GM18502 (cell line): Measurements from ENCODE around the gene SNX32.
"Not testable (repeated sequence)": the region's sequence is repeated elsewhere in the genome, so short reads cannot be mapped to it uniquely, and the experiment has no call there.

Experiments
- ATAC-seq: cut with Tn5 transposase; IDR thresholded peaks from one replicate; pipeline ENCODE4 v1.9.1; 2021; ENCODE audit warnings: mild to moderate bottlenecking; ENCODE audit not compliant: unreplicated experiment, poor library complexity

Gene SNX32

DNA sequence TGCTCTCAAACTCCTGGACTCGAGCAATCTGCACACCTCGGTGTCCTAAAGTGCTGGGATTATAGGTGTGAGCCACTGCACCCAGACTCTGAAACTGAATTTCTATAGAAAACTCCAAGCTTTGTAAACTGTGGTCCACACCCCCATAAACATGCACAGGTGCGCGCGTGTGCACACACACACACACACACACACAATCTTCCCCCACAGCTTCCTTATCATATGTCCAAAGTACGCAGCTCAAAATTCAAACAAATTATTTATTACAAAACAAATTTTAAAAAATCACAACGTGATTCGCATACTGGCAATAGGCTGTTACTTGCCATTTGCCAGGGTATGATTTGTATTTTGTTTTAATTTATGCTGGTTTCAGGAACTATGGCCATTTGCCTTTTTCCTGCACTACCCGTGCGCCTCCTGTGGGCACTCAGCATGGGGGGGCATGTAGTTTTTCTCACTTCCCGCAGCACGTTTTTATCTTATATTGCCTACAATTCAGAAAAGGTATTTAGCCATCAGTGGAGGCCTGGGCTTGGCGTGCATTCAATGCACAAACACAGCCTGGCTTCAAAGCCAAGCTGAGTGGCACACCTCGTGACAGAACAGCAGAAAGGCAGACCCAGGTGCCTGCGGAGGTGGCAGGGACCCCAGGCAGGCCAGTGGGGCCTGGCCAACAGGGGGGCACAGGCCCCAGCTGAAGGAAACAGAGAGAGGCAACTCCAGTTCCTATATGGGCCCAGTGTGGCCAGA, 10.8 kb upstream of the SNX32 start:
- ATAC-seq: no peak

DNA sequence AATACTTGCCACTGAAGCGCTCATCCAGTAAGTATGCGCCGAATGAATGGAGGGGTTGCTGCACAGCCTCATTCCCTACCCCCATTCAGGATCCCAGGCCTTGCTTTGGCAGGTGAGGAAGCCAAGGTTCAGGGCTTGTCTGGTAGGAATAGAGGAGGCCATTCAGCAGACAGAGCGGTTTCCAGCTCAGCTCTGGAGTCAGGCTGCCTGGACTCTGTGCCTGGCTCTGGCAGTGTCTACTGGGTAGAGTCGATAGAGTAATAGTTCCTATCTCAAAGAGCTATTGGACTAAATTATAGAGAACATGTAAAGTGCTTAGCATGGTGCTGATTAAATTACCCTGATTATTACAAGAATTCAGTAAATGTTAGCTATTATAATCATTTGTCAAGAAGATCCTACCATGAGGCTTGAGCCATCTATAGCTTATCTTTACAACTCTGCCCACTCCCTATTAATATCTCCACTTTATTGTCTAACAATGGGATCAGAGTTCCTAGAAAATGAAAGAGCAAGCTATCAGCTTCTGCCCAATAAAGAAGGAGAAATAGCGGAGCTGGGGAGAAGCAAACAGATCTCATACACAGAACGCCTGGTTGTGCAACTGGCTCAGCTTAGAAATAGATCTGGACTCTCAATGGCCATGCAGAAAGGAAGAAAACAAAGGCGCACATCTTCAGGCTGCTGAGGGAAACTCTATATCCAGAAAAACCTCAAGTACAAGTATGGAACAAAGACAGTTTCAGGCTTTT, 6.6 kb upstream of the SNX32 start:
- ATAC-seq: no peak

DNA sequence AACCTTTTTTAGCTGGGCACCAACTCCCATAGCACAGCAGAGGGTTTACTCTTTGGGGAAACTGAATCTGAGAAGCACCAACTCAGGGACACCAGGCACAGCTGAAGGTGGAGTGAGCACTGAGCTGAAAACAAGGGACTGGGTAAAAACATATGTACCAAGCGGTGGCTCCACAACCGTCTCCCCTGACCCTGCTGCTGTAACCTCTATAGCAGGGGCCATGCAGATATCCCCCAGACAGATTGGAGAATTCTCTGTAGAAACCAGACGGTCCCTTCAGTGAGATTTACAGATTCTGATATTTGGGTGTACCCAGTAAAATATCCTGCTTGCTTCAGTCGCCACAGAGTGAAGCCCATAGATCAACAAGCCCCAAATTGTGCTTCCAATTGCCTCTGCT, 4.3 kb upstream of the SNX32 start:
- no peak for ATAC-seq

DNA sequence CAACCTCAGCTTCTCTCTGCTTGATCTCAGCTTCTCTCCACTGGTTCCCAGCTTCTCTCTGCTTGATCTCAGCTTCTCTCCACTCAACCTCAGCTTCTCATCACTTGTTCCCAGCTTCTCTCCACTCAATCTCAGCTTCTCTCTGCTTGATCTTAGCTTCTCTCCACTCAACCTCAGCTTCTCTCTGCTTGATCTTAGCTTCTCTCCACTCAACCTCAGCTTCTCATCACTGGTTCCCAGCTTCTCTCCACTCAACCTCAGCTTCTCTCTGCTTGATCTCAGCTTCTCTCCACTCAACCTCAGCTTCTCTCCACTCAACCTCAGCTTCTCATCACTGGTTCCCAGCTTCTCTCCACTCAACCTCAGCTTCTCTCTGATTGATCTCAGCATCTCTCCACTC, 1.5 kb upstream of the SNX32 start:
- not testable (repeated sequence) for ATAC-seq

DNA sequence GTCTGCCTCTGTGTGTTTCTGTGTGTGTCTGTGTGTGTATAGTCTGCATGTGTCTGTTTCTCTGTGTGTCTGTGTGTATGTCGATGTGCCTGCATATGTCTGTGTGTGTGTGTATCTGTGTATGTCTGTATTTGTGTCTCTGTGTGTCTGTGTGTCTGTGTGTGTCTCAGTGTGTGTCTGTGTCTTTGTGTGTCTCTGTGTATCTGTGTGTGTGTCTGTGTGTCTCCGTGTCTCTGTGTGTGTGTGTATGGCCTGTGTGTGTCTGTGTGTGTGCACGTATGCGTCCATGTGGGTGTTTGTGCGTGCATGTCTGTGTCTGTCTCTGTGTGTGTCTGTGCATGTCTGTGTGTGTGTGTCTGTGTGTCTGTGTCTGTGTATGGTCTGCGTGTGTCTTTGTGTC, 439 bp downstream of the SNX32 start:
- ATAC-seq: no peak

DNA sequence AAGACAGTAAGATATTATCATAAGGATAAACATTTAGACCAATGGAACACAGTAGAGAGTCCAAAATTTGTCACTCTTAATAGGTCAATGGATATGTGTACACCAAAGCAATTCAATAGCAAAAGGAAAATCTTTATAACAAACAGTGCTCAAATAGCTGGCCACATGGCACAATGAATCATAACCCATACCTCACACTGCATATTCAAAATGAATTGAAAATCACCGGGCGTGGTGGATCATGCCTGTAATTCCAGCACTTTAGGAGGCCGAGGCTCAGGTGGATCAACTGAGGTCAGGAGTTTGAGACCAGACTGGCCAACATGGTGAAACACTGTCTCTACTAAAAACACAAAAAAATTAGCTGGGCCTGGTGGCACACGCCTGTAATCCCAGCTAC, 8.4 kb downstream of the SNX32 start:
- ATAC-seq: no peak

DNA sequence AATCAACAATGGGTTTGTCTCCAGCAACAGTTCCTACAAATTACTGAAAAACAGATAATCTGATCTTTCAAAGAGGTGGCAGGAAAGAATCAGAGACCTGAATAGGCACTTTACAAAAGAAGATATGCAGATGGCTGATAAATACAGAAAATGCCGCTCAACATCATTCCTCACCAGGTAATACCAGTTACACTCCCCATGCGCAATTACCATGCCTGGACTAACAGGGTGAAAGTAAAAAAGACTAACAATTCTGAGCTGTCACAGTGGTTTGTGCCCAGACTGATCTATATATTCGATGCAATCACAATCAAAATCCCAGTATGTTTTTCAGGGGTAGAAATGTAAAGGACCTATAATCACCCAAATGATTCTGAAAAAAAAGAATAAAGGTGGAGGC, 10.0 kb downstream of the SNX32 start:
- ATAC-seq: no peak

DNA sequence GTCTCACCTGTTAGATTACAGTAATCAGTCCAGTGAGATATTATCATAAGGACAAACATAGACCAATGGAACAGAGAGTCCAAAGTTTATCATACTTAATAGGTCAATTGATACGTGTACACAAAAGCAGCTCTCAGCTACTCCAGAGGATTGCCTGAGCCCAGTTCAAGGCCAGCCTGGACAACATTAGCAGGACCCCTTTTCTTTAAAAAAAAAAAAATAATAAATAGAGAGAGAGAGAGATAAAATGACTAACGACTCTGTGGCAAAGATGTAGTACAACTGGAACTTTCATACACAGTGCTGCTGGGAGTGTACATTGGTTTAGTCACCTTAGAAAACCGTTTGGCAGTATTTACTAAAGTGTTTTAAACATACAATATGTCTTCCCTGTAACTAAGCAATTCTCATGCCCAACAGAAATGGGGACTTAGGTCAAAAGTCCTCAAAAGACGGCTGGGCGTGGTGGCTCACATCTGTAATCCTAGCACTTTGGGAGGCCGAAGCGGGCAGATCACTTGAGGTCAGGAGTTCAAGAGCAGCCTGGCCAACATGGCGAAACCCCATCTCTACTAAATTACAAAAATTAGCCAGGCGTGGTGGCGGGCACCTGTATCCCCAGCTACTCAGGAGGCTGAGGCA, 10.6 kb downstream of the SNX32 start:
- ATAC-seq: no peak

DNA sequence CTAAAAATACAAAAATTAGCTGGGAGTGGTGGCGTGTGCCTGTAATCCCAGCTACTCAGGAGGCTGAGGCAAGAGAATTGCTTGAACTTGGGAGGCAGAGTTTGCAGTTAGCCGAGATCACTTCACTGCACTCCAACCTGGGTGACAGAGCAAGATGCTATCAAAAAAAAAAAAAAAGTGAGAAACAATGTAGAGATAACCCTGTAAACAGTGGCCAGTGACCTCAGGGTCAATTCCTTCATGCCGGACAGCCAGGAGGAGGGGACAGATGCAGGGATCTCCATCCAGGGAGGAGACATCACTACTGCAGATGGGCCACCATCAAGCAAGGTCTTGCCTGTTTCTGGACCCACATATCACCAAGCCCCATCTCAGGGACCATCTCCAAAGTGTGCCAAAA, 14.0 kb downstream of the SNX32 start:
- ATAC-seq: no peak

DNA sequence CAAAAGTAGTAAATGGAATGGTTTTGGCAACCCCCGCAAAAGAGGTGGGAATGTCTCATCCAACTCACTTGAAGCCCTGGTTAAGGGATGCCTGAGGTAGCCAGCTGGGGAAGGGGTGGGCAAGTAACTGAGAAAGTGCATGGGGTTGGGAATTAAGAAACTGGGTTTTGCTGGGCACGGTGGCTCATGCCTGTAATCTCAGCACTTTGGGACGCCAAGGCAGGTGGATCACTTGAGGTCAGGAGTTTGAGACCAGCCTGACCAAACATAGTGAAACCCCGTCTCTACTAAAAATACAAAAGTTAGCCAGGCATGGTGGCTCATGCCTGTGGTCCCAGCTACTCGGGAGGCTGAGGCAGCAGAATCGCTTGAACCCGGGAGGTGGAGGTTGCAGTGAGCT, 14.9 kb downstream of the SNX32 start:
- ATAC-seq: not testable (repeated sequence)

DNA sequence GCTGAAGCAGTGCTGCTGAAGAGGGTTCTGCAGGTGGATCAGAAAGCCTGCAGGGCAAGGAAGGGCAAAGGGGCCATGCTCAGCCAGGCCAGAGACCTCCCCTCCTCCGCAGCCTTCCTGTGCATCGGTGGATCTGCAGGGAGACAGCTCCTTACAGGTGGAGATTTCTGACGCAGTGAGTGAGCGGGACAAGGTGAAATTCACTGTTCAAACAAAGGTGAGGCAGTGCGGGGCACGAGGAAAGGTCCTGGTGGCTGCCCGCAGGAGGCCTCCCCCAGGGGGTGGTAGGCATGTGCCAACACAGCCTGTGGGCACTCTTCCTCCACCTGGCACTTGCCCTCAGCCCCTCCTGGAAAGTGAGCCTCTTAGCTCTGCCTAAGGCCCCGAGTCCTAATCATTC, 15.6 kb downstream of the SNX32 start:
- ATAC-seq: no peak

DNA sequence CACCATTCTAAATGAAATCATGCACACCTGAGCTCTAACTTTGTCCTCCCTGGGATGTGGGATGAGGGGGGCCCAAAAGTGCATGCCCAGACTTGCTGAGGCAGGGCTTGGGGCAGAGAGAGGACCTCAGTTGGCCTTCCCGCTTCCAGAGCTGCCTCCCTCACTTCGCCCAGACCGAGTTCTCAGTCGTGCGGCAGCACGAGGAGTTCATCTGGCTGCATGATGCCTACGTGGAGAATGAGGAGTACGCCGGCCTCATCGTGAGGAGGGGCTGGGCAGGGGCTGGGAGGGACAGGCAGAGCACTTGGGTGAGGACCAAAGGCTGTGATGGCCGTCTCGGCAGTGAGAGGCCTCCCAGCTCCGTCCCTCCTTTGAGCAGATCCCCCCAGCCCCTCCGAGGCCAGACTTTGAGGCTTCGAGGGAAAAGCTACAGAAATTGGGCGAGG, 16.0 kb downstream of the SNX32 start:
- no peak for ATAC-seq

DNA sequence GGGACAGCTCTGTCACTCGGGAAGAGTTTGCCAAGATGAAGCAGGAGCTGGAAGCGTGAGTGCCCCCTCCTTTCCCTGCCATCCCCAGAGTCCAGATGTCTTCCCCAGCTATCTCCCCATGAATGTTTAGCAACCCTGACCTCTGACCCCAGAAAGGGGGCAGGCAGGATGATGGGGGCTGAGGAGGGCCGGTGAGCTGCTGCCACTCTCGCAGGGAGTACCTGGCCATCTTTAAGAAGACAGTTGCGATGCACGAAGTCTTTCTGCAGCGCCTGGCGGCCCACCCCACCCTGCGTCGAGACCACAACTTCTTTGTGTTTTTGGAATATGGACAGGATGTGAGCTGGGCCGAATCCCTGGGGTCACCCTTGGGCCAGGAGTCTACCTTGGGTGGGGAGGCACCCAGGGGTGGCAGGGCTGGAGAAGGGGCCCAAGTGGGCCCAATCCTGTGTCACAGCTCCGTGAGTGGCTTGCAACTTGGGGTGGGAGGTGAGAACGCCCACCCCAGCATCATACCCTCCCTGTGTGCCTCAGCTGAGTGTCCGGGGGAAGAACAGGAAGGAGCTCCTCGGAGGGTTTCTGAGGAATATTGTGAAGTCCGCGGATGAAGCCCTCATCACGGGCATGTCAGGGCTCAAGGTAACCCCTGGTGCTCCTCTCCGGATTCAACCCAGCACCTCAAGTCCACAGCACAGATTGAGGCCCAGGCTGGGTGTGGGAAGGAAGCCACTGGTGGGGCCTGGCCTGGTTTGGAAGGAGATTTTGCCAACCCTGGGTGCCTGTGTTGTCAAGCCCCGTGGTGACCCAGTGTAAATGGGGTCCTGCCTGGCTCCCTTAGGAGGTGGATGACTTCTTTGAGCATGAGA, 16.7 kb downstream of the SNX32 start:
- no peak for ATAC-seq

DNA sequence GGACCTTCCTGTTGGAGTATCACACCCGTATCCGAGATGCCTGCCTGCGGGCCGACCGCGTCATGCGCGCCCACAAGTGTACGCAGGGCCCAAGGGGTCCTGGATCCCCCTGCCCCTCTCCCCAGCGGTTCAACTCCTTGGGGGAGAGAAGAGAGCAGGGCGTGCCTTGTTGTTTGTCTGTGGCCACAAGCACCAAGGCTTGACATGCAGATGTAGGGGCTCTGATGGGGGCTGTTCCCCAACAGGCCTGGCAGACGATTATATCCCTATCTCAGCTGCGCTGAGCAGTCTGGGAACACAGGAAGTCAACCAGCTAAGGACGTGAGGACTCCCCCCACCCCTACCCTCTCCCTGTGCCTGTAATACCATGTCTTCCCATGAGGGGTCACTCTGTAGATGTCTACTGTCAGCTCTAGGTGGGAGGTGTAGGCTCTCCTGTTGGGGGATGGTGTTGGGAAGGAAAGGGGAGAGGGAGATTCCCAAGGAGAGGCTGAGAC, 17.4 kb downstream of the SNX32 start:
- no peak for ATAC-seq

DNA sequence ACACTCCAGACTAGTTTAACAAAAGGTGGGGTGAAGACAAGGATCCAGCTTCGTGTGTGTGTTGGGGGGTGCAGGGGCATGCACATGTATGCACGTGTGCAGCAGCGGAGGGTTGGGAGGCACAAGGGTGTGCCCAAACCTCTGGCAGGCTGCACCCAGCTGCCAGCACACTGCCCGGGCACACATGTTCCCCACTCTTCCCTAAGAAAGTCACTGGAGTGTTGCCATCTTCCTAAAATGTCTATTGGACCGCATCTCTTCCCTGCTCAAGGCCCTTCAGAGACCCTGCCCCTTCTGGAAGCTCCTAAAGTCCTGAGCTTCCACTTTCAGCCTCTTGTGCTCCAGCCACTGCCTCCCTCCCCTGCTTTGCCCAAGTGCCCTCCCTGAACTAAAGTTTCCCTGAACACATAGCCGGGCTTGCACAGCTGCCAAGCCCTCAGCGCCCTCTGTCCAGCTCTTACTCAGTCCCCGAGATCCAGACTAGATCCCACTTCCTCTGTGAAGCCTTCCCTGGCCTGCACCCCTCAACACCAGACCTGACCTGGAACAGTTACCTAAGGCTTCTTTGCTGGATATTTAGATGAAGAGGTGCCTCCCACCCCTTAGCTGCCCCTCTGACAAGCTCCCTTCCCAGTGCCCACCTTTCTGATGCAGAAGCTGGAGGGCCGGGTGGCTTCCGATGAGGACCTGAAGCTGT, 18.2 kb downstream of the SNX32 start:
- ATAC-seq: no peak

DNA sequence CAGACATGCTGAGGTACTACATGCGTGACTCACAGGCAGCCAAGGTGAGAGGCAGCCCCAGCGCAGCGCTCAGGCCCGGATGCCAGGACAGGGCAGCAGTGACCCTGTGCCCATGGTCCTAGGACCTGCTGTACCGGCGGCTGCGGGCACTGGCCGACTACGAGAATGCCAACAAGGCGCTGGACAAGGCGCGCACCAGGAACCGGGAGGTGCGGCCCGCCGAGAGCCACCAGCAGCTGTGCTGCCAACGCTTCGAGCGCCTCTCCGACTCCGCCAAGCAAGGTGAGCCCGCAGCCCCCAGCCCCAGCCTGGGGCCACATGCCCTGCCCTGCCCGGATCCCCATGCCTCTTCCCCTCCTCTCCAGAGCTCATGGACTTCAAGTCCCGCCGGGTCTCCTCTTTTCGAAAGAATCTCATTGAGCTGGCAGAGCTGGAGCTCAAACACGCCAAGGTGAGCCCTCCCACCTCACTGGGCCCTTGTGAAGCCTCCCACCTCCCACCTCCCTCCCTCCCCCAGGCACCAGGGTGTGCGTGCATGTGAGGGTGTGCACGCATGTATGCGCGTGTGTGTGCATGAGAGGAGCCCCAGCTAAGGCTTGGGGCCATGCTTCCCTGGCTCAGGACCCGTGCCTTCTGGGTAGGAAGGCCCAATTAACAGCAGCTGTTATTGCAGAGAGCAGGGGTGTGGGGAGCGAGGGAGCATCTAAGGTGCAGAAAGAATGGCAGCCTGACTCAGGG, 18.9 kb downstream of the SNX32 start:
- no peak for ATAC-seq

DNA sequence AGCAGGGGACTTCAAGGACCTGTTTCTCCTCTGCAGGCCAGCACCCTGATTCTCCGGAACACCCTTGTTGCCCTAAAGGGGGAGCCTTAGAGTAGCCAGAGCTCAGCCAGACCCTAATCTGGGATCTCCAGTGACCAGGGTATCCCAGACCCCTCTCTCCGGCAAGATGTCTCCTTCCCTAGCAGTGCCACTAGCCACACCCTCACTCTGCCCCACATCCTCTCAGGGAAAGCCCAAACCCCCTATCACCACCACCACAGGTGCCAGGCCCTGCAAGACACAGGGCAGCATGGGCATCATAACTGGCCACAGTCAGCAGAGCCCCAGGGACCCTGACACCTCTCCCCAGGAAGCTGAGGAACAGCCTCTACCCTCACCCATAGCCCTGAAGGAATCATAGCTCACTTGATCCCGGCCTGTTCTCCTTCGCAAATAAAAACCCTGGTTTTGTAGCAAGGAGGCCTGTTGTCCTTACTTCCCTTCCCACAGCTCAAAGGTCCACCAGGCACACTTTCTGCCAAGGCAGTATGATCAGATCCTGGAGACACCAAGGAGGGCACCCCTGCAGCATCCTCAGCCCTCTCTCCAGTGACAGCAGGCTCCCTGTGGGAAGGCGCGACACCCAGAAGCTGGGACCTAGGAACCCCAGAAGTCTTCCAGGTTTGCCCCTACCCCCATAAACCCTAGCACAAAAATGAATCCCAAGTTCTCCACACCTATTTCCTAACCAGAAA, 19.6 kb downstream of the SNX32 start:
- ATAC-seq: no peak

DNA sequence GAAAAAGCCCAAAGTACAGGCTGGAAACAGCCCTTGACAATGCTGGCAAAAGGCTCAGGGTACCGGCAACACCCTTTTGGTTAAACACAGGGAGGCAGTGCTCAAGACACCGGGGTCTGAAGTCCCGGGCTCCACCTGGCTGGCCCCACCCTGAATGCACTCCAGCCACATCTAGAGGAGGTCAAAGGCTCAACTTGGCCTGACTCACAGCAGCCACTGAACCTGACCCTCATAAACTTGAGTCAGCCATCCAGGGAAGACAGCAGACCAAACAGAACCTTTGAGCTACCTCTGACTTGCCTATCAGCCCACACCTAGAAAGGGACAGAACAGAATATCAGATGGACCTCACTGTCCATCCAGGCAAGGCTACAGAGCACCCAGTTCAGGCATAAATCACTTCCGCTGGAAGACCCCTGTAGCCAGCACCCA, 20.4 kb downstream of the SNX32 start:
- ATAC-seq: no peak
